HG02973 (cell line): ENCODE measurements around the gene DLST.

Experiments
- ATAC-seq: cut with Tn5 transposase; IDR thresholded peaks from one replicate; pipeline ENCODE4 v1.9.1; 2021; ENCODE audit warnings: moderate library complexity; ENCODE audit not compliant: unreplicated experiment

Gene DLST

DNA sequence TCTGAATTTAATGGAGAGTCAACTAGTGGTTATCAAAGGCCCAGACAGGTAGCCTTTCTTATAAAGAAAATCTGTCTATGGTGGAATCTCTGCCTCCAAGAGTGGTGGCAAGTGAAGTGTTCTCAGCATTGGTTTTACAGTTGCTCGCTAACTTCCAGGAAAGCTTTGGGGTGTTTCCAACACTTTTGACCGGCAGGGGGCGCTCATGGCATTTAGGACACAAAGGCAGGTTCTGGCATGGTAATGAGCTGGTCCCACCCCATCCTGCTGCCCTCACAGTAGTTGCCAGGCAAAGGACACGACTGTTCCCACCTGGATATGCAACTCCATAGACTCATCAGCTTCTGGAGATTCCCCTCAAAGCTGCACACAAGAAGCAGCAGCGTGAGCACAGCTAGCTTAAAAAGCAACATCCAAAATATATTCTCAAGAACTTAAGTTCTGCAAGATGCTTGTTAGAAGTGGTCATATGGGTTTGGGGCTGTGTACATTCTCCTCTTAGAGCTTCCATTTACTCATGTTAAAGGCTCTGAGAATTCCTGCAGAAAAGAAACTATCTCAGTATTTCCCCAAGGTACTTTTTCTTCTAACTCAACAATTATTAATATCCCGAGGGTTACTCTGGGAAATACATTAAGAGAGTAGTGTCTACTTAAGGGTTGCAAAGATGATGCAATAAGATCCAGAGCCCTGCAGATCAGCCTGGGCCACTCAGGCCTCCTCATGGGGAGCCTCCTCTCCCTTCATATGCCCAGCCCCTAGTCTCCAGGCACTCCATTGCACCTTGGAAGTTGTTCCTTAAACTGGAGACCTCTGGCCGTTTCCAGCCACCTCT, 20.6 kb upstream of the DLST start:
- ATAC-seq, result no peak

DNA sequence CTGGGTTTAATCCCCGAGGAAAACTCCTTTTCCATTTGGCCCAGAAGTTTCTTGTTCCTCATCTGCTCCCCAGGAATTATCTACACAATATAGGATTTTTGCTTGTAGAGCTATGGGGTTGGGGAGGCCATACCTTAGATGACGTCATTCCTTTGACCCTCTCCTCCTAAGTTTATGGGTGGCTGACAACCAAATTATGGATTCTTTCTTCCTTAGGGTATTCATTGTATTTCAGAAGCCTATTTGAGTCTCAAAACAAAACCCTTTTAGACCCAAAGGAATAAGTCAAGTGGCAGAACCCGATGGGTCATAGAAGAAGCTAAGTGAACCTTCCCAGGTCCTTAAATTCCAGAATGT, 20.0 kb upstream of the DLST start:
- no peak for ATAC-seq

DNA sequence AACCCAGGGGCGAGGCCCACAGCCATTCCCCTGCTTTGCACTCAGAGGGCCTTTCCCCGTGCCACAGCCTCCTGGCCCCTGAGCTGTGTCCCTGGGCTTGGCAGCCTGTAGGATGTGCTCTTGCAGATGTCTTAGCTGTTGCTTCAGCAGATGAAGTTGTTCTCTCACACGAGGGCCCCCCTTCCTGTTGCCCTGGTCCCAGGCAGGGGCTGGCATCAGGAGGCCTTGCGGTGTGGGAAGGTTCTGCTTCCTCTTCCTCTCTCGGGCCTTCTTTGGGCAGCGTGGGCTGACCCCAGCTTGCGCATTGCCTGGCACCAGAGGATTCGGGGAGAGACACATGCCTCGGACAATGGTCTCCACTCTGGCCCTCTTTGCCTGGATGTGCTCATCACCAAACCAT, 18.4 kb upstream of the DLST start:
- no peak for ATAC-seq

DNA sequence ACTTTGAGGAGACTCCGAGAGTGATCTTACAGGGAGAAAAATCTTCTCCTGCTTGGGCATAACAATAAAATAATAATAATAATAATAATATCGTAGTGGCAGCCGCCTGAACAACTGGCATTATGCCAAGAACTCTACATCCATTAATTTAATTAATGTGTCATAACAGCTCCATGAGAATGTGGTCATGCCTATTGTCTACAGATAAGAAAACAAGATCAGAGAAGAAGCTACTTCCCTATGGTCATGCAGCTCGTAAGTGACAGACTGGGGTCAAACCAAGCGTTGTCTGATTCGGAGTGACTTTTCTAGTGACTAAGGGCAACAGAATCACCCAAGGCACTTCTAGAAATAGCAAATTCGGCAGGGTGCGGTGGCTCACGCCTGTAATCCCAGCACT, 17.5 kb upstream of the DLST start:
- no peak for ATAC-seq

DNA sequence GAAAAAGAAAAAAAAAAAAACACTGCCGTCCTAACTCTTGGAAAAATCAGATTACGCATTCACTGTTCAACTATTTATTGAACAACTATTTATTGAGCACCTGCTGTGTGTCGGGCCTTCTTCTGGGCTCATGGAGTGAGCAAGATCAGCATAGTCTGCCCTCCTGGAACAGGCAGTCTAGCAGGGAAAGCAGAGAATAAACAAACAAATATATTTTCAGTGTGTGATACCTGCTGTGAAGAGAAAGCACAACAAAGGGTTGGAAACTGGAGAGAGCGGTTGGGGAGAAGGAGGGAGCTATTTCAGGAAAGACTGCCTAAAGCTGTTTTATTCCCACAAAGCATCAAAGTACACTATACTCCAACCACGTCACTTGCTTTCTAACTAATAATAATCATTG, 16.6 kb upstream of the DLST start:
- ATAC-seq, result no peak

DNA sequence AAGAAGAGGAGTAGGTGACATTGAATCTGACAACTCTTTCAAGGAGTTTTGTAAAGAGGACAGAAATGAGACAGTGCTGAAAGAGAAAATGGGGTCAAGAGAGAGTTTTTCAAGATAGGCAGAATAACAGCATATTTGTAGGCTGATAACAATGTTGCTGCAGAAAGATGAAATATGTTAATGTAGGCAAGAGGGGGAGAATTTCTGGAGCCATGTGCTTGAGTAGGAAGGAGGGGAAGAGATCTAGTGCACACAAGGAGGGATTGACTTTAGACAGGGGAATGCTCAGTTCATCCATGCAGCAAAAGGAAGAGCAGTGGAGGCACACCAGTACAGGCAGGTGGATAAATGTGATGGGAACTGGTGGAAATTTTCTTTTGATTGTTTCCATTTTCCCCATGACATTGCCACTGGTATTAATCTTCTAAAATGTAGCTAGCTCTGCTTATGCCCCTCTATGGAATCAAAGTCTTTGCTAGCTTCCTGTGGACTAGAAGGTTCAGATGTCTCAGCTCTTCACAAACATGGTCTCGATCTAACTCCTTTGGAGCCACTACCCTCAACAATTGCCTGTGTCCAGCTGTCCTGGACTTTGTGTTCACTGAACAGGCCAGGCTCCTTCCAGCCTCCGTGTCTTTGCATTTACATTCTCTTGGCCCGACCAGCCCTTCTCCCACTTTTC, 14.9 kb upstream of the DLST start:
- ATAC-seq, result no peak

DNA sequence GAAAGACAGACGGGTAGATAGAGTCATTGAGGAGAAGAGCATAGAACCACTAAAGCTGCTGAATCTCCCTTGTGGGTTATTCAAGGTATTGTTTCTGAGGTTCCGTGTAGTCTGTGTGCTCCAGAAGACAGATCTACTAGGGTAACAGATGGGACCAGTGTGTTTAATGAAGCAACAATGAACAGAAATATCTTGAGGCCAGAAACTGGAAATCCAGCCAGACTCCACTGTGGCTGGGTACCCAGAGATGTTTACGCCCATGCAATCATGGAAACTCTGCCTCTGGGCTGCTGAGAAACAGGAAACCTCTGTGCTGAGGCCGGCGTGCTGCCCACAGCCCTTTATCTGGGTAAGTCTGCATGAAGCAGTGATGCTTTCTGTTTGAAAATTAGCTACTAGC, 14.0 kb upstream of the DLST start:
- no peak for ATAC-seq

DNA sequence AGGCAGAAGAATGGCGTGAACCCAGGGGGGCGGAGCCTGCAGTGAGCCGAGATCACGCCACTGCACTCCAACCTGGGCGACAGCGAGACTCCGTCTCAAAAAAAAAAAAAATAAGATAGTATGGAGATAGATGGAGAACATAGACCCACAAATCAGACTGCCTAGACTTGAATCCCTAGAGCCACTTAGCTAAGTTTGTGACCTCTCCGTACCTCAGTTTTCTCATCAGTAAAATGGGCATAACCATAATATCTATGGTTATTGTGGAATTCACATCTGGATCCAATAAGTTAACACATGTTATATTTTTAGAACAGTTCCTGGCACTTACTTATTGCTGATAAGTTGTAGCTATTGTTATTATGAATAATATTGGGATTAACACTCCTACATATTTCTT, 13.0 kb upstream of the DLST start:
- ATAC-seq, result no peak

DNA sequence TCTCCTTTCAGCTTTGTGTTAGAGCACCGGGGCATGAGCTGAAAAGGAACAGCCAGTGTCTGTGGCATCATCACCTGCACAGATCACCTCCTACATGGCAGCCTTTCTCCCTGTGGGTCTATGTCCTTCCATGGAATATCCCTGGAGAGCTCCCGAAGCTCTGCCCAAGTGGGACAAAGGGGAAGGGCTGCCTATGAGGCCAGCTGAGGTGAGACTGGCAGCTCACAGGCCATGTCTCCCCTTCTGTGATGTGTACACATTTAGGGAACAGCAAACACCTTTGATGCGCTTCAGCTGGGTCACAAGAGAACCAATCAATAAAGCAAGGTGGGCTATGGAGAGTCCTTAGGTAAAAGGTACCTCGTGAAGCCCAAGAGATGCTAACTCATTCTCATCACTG, 9.9 kb upstream of the DLST start:
- ATAC-seq, result no peak

DNA sequence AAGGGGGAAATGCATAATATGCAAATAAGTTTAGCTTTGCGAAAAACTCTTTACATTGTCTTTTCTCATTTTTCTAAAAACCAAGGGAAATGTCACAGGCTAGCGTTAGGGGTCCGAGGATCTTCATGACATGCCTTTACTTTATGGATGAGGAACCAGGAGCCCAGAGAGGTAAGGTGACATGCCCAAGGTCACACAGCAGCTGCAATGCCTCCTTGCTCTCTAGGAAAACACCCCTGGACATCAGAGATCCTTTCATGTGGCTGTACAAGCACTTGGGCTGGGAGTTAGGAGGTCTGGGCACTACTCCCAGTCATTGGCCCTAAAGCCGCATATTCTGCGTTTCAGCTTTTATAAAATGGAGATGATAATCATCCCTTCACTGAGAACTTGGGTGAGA, 6.5 kb upstream of the DLST start:
- ATAC-seq, result no peak

DNA sequence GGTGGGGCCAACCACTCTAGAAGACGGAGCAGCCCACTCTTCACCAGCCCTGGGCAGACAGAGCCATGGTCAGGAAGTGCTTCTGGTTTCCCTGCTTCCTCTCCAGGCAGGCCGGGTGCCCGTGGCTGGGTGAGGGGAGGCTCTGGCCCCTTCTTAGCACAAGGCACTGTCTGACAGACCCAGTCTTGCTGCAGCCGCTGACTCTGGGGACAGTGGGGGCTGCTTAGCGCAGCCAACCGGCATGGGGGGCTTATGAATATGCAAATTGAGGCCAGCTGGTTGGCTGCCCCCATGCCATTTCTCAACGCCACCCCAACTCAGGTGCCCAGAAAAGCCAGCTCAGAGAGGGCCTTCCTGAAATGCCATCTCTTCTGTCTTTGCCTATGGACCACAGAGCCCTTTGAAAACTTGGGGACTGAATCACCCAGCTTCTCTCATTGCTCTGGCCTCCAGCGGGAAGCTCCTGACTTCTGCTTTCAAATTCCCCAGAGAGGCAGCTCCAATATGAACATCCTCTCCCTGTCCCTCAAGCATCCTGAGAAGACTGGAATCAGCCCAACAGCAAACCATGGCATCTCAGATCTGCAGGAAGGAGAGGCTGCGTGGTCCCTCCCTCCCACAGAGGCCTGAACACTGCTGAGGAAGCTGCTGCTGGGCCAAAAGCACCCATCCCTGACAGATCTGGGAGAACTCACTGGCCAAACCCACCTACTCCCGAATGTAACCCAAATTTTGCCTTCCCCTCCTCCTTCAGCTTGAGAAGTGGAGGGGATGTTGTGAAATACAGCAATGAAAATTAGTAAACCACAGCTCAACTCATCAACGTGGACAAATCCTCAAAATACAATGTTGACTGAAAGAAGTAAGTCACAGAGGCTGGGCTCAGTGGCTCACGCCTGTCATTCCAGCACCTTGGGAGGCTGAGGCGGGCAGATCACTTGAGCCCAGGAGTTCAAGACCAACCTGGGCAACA, 5.5 kb upstream of the DLST start, which contains the start of gene PROX2:
Gene PROX2 (minus strand): TSS at position 205 of the 973 bp plus-strand sequence. CDS start 12,311 bp downstream, outside the sequence.
- ATAC-seq, result no peak

DNA sequence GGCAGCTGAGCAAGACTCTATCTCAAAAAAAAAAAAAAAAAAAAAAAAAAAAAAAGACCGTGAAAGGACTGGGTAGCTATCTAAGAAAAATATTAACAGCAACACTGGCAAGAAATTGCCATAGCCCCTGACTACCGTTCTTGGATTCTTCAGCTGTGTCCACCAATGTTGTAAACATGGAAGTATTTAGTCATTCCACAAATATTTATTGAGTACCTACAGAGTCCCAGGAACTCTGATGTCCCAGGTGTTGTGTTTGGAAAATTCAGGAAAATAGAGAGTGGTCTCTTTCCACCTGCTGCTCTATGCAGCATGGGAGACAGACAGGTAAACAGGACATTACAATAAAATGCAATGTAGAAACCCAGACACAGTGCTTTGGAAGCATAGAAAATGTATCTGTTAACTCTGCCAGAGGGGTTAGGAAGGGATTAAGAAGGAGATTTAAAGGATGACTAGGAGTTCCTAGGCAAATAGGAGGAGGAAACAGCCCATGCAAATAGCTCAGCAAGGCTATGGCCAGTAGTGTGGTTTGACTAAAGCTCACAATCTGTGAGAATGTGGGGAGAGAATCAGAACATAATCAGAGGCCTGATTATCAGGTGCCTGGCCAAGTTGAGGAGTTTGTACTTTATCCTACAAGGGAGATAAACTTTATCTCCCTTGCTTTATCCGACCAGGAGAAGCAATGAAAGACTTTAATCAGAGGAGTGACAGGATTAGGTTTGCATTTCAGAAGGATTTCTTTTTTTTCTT, 2.1 kb upstream of the DLST start:
- no peak for ATAC-seq

DNA sequence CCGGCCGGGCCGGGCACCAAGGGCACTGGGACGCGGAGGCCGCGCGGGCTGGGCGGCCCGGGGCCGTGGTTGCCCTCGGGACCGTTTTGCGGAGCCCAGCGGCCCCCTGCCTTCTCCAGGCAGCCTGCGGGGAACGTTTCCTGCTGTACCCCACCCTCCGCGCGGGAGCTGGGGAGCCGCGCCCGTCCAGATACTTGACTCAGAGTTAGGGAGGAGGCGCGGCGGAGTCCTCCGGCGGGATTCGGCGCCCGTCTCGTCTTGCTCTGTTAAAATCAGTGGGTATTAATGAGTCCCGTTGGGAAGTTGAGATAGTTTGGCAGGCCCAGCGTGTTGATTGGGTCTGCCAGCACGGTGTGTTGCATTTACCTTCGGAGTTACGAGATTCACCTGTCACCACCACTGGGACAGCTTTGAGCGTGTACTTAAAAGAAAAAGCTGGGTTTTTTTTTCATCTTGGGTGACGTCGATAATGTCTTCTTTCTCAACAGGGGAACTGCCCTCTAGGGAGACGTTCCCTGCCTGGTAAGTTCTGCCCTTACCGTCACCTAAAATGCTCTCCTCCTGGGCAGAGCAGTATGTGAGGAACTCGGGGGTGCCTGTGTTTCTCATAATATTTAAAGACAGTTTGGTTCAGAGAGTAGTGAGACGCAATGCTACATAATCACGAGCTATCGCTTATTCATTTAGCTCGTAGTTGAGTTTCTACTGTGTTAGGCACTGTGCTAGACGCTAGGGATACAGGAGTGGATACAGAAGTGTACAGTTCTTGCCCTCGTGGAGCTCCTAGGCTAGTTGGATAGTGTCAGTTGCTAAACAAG, 596 bp downstream of the DLST start:
- ATAC-seq, result peak; percentile 30

DNA sequence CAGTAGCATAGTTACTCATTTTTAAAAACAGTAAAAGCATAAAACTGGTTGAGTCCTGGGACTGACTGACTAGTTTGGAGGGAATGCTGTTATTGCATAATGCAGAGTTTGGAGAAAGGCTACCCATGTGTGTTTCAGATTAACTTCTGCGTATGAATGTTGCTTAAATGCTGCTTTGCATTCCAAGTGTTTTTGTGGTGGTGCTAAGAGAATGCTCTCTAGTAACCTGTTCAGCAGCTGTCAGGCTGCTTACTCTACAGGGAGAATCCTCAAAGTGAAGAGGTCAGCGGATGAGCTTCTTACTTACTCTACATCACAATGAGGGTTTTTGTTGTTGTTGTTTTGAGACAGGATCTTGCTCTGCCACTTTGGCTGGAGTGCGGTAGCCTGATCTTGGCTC, 4.3 kb downstream of the DLST start:
- ATAC-seq, result no peak

DNA sequence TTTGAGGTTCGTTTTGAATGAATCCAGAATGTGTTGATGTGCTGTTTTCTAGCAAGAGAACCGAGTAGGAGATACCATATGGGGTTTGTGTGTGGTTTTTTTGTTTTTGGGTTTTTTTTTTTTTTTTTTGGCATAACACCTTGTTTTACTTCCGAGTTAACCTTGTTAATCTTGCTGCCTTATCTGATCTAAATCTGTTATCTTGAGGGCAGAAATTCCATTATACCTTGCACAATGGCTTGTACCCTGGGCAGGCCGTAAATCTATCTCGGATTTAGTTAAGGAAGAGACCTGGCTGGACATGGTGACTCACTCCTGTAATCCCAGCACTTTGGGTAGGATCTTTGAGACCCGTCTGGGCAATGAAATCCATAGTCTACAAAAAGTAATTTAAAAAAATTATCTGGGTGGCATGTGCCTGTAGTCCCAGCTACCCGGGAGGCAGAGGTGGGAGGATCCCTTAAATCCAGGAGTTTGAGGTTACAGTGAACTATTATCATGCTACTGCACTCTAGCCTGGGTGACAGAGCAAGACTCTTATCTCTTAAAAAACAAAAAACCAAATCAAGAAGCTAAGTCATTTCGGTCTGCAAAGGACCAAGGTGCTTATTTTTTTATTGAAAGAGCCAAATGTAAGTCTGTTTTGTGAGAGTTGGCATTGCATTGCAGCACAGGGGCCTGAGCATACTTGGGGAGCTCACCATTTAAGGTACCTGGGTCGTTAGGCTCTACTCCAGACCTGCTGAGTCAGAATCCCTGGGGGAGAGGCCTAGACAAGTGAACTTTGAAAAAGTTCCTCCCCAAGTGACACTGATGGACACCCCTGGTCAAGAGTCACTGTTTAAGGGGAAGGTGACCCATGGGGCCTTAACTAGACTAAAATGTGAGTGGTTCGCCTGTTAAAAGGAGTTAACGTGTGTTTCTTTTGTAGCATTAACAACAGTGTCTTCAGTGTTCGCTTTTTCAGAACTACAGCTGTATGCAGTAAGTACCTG, 6.7 kb downstream of the DLST start:
- no peak for ATAC-seq

DNA sequence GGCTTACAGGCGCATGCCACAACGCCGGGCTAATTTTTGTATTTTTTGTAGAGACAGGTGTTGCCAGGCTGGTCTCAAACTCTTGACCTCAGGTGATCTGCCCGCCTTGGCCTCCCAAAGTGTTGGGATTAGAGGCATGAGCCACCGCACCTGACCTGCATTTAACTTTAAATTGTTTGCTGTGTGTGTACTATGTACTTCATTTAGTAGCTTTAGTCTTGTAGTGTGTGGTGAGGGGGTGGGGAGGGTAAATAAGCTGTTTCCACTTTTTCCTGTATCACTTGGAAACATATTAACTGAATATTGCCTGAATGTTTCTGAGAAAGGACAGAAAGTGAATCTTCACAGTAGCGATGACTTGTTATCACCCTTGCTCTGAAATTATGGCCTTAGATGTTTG, 8.5 kb downstream of the DLST start:
- no peak for ATAC-seq

DNA sequence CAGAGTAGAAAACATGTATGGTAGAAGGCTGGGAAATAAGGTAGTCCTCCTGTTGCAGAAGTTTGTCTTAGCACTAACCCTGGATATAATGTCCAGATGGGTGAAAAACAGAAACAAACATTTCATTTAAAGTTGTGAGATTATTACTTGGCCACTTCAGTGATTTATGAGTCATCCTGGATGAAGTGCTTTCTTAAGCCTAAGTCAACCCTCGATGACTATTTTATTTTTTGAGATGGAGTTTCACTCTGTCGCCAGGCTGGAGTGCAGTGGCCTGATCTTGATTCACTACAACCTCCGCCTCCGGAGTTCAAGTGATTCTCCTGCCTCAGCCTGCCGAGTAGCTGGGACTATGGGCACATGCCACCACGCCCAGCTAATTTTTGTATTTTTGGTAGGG, 10.2 kb downstream of the DLST start:
- ATAC-seq, result no peak

DNA sequence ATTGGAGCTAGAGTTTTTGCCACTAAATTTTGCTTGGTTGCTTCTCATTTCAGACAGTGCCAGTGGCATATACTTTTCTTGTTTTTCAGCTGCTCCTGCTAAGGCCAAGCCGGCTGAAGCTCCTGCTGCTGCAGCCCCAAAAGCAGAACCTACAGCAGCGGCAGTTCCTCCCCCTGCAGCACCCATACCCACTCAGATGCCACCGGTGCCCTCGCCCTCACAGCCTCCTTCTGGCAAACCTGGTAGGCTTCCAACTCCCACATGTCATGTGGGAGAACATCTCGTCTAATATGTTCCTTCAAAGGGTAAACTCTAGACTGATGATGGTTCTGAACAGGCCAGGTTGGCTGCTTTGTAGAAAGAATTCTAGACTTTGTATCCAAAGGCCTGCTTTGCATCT, 11.0 kb downstream of the DLST start:
- no peak for ATAC-seq
